Hematopoietic multipotent progenitor cell (in vitro differentiated cells): ENCODE data around the gene DNAJB6. TPM values are rescaled to one million over a fixed set of nuclear protein-coding genes. Genes with fewer than 3 reads are reported as not detected.
A peak's percentile ranks its signal among the peaks of the same experiment; 100 is the strongest.

Source experiments
- DNase-seq, 3 donors: peaks; one replicate each; pipeline ENCODE4 v3.0.0-alpha.2; 2011 to 2015; ENCODE audit warnings: low read depth in 2 of 3, low spot score in 2 of 3
- total RNA-seq: library from RNA; depleted of rRNA; stranded (reverse); fragments of >200 nt; gene quantifications from one replicate; pipeline ENCODE4 v1.2.3, GENCODE V29; 2012

Gene DNAJB6
- total RNA-seq, 1 donor = 106 TPM

DNA sequence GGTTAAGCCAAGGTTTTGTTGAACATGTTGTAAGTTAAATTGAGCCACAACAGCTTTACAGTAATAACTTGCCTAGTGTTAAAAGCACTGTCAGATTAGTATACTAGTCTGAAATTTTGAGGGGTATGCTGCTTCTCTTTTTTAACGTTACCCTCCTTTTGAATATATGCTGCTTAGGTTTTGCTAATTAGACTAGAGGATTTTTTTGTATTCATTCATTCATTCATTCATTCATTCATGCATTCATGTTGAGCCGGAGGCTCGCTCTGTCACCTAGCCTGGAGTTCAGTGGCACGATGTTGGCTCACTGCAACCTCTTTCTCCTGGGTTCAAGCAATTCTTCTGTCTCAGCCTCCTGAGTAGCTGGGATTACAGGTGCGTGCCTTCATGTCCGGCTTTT lies 24.7 kb downstream of the DNAJB6 start:
- DNase-seq = no peak

DNA sequence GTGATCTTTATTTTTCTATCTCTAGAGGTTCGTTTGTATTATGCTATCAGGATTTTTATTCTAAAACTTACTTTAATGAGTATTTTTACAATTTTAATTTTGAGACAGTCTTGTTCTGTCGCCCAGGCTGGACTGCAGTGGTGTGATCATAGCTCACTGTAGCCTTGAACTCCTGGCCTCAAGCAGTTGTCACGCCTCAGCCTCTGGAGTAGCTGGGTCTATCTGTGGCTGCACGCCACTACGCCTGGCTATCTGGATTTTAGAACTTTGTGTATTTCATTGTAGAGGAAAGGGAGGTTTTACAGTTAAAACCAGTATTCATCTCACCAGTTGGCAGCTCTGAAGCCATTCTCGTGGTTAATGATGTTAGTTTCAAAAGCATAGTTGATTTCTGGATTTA lies 25.9 kb downstream of the DNAJB6 start:
- no peak for DNase-seq

- no peak for DNase-seq
These were observed 29.9 kb downstream of the DNAJB6 start for GRCh38 chr7:157366722-157367121.

DNA sequence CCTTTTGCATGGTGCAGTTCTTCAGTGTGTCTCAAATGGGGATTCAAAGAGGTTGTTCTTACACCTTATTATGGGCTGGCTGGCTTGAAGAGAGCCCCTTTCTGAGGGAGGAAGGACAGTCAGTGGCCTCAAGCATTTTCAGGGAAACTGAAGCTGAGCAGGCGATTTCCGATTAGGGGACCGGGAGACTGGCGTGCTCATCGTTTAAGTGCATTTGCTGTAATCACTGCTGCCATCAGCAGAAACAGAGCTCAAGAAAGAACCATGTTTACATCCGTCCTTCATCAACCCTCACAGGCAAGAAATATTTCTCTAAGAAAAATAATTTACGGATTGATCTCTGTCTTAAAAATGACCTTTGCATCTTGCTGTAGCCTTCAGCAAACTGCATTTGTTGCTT lies 32.2 kb downstream of the DNAJB6 start:
- no peak for DNase-seq

GRCh38 chr7:157370742-157371141 lies 33.9 kb downstream of the DNAJB6 start:
- no peak for DNase-seq

GRCh38 chr7:157371296-157371695 lies 34.5 kb downstream of the DNAJB6 start:
- no peak for DNase-seq

GRCh38 chr7:157372300-157373232 lies 35.8 kb downstream of the DNAJB6 start:
- DNase-seq = no peak

GRCh38 chr7:157373493-157373892 lies 36.7 kb downstream of the DNAJB6 start:
- no peak for DNase-seq

DNA sequence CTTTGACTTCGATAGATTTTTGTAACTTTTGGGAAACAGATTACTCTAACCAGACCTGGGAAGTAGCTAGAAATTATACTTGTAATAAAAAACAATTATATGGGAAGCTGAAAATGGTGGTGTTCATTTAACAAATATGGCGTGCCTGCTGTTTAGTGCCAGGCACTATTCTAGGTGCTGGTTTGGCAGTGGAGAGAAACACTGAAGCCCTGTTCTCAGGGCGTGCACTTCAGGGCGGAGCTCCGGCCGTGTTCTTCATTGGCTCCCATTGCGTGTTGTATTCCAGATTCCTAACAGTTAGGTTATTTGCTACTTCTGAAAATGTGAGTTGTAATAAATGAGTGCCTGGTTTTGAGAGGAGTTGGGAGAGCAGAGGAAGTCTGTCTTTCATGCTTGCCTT lies 38.6 kb downstream of the DNAJB6 start:
- DNase-seq = no peak

- DNase-seq = no peak
These were observed 40.8 kb downstream of the DNAJB6 start for GRCh38 chr7:157377436-157378124.

- no peak for DNase-seq
These were observed 41.6 kb downstream of the DNAJB6 start for GRCh38 chr7:157378390-157378789.

GRCh38 chr7:157379493-157379892 lies 42.7 kb downstream of the DNAJB6 start:
- DNase-seq = no peak

DNA sequence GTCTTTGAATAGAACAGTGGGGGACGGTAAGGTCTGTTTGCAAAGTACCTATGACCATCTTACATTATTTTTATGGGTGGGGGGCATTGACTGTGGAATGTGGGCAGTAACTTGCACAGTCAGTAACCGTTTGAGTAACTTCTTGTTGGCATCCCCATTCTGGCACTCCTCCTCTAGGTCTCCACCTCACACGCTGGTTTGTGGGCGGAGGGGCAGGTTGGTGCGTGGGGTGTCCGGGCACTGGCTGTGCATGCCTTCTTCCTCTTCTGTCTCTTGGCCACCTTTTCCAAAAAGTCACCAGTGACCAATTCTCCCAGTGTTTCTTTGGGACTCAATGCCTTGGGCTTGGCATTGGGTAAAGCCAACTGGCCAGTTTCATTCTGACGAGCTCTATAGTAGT lies 43.6 kb downstream of the DNAJB6 start:
- DNase-seq = no peak

- DNase-seq = no peak
These were observed 47.1 kb downstream of the DNAJB6 start for GRCh38 chr7:157383868-157384267.

- DNase-seq = no peak
These were observed 47.5 kb downstream of the DNAJB6 start for GRCh38 chr7:157384301-157384700.

DNA sequence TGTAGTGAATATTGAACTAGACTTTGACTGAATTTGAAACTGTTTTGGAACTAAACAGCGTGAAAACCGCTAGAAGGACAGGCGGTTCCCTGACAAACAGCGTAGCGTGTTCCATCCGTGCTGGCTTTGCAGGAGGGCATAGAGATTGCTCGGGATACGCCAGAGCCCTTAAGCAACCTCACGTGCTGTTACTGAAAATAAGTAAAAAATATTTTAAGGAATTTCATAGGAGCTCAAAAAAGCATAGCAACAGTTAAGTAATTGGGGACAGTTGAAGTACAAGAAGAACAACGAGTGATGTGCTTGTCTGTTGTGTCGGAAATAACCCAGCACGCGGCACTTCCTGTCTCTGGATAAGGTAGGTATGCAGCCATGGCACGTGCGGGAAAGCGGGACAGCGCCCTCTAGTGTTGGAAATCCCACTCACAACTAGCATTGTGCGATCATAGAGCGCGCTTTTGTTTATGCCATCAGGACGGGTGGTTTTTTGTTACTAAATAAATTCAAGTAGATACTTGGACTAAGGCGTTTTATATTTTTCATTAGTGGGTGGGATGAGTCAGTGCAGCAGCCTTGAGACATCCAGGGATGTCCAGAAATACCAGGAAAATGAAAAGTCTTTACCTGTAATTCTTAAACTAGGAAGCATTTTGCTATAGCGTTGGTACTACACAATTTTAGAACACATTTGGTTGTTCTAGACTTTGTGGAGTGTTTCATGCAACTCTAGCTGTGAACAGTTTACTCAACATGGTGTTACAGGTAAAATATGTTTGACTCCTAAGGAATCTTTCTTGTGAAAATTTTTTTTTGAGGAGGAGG lies 50.4 kb downstream of the DNAJB6 start:
- DNase-seq = peak; percentile 84 to 88 (median 85)

- DNase-seq = peak in 1 of 3 donors; percentile 49
These were observed 51.5 kb downstream of the DNAJB6 start for GRCh38 chr7:157388301-157388700.

DNA sequence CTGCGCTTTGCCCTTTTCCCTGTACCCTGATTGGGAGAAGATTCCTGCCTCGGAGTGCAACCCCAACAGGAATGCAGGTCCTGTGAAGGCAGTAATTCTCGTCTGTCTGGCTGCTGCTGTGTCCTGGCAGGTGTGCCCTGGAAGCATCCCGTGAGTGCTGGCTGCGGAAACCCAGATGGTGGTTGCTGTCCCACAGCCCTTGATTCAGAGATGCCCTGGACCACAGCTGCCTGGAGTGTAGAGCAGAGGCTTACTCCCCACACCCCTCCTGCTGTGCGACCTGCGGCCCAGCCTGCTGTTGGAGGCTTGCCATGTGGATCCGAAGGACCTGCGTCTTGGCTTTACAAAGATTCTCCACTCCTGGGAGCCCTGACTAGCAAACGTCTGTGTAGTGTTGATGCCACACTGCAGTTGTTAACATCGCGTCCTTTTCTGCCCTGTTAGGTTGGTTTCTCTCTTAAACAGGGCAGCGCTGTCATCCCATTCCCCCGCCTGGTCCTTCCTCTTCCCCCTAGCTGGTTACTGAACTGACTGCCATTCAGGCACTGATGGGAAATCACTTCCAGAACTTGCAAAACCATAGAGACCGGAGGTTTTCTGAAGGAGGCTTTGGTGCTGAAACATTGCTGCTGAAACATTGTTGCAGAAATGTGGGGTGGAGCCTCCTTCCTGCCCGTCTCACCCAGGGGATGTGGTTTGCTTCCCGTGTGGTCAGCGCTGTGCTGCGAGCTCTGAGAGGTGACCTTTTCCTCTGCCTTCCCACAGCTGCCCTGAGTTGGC lies 53.3 kb downstream of the DNAJB6 start:
- DNase-seq = peak in 2 of 3 donors; percentile 44 to 64

- DNase-seq = no peak
These were observed 54.4 kb downstream of the DNAJB6 start for GRCh38 chr7:157391036-157391710.
